BJ (cell line): ENCODE measurements around the gene EMP1. TPM values are rescaled to one million over a fixed set of nuclear protein-coding genes. Genes with fewer than 3 reads are reported as not detected.

ENCODE experiments used
- CTCF ChIA-PET: fragments of 350-600 bp; formaldehyde crosslinking; extraction: SDS; loops from one replicate; lab custom pipeline; 2021; ENCODE audit warnings: antibody characterized with exemption, inconsistent platforms; lab: Yijun Ruan, JAX
- POLR2A ChIA-PET: fragments of 300-600 bp; sonication (Branson Sonifier 250); formaldehyde crosslinking; extraction: SDS; loops from one replicate; lab custom pipeline; 2021; ENCODE audit warnings: antibody characterized with exemption; lab: Charles Lee
- DNase-seq: peaks from one replicate; pipeline ENCODE4 v3.0.0-alpha.2; 2011; ENCODE audit warnings: low read depth
- H3K27me3 ChIP-seq: 2 replicates; pipeline ENCODE4 v1.6.0; 2011; ENCODE audit warnings: low read length; ENCODE audit not compliant: control insufficient read depth, insufficient read depth
- H3K36me3 ChIP-seq: 2 replicates; pipeline ENCODE4 v1.5.1; 2011; ENCODE audit warnings: low read length; ENCODE audit not compliant: control insufficient read depth, insufficient read depth
- H3K4me3 ChIP-seq: 2 replicates; pipeline ENCODE4 v1.5.1; 2011; ENCODE audit warnings: low read depth, mild to moderate bottlenecking, control low read depth, low read length
- CTCF ChIP-seq: IDR thresholded peaks from 2 replicates; pipeline ENCODE4 v1.5.1; 2011; ENCODE audit warnings: low read depth, mild to moderate bottlenecking, control low read depth, inconsistent platforms, low read length, moderate library complexity; ENCODE audit not compliant: insufficient read depth
- polyA plus RNA-seq: library from polyadenylated mRNA; depleted of rRNA; stranded (reverse); fragments of >200 nt; gene quantifications from 2 replicates; pipeline ENCODE4 v1.2.3, GENCODE V29; 2011

EMP1 gene
- polyA plus RNA-seq, 1 experiment: 258 TPM

GRCh38 chr12:13233830-13234641 lies 37.5 kb downstream of the EMP1 start:
- peak; percentile 91 for TF ChIP-seq CTCF
- CTCF ChIA-PET: interaction anchor here (0.6 to 2.0 kb wide), 22 partner anchors 8 to 248 kb away, joined by 3 to 11 read pairs (median 4); no protein-coding TSS in a partner anchor
- POLR2A ChIA-PET: no interaction called here
- DNase-seq: no peak
- Histone ChIP-seq H3K4me3 (no peak overlapping the region), H3K27me3 (no peaks in the 10 kb centered on the region), H3K36me3 (no peaks in the 10 kb centered on the region)

- POLR2A ChIA-PET: no interaction called here
- no peaks in the 10 kb centered on the region for H3K36me3 ChIP-seq
Measured at GRCh38 chr12:13238204-13238603, 41.7 kb downstream of the EMP1 start.

GRCh38 chr12:13241833-13242488 lies 45.4 kb downstream of the EMP1 start:
- Histone ChIP-seq H3K27me3 (no peaks in the 10 kb centered on the region), H3K4me3 (no peak overlapping the region), H3K36me3 (no peaks in the 10 kb centered on the region)
- DNase-seq: no peak
- TF ChIP-seq CTCF: no peak
- ChIA-PET POLR2A (no interaction called here), CTCF (interaction anchor here (1.2 to 2.7 kb wide), 3 partner anchors 14 to 141 kb away, joined by 3 to 12 read pairs (median 5); no protein-coding TSS in a partner anchor)

More at GRCh38 chr12:13238204-13238603, 41.7 kb downstream of the EMP1 start:
- no peak for TF ChIP-seq CTCF
- DNase-seq: no peak
- Histone ChIP-seq H3K27me3 (no peaks in the 10 kb centered on the region), H3K4me3 (no peak overlapping the region)
- CTCF ChIA-PET: interaction anchor here (1.2 kb wide), 1 partner anchor 18 kb away, joined by 5 read pairs; no protein-coding TSS in a partner anchor

- H3K36me3 ChIP-seq: no peaks in the 10 kb centered on the region
- no peak for TF ChIP-seq CTCF
- no peak for DNase-seq
- no peak overlapping the region for H3K4me3 ChIP-seq
- H3K27me3 ChIP-seq: no peaks in the 10 kb centered on the region
- ChIA-PET CTCF (interaction anchor here (1.1 to 2.7 kb wide), 2 partner anchors 13 to 219 kb away, joined by 3 to 12 read pairs; no protein-coding TSS in a partner anchor), POLR2A (no interaction called here)
Measured at GRCh38 chr12:13242936-13243335, 46.4 kb downstream of the EMP1 start.

GRCh38 chr12:13243516-13244070 lies 47.1 kb downstream of the EMP1 start:
- H3K27me3 ChIP-seq: no peaks in the 10 kb centered on the region
- no peak for DNase-seq
- no peak overlapping the region for H3K4me3 ChIP-seq
- CTCF ChIA-PET: interaction anchor here (0.6 to 2.7 kb wide), 3 partner anchors 12 to 219 kb away, joined by 3 to 12 read pairs (median 3); no protein-coding TSS in a partner anchor
- H3K36me3 ChIP-seq: no peaks in the 10 kb centered on the region
- POLR2A ChIA-PET: no interaction called here
- no peak for TF ChIP-seq CTCF
